Neural cell (in vitro differentiated cells): Measurements from ENCODE around the gene LDLRAD2. TPM values are rescaled to one million over a fixed set of nuclear protein-coding genes. Genes with fewer than 3 reads are reported as not detected.

ENCODE experiments used
- H2AFZ ChIP-seq: fragments of 200-600, 300-800 bp; sonication (generic), shearing (Covaris generic); 2 replicates; pipeline ENCODE4 v1.6.0; 2014; ENCODE audit warnings: low read depth, mild to moderate bottlenecking, antibody characterized with exemption, low read length, moderate library complexity
- H3F3A ChIP-seq: fragments of 200-600 bp; shearing (Covaris generic); 2 replicates; pipeline ENCODE4 v1.6.1; 2016; ENCODE audit warnings: mild to moderate bottlenecking, moderate library complexity, mixed read lengths, antibody characterized with exemption, low read length; ENCODE audit not compliant: insufficient read depth, poor library complexity, severe bottlenecking
- H3K27ac ChIP-seq: fragments of 200-600, 300-800 bp; sonication (generic), shearing (Covaris generic); 2 replicates; pipeline ENCODE4 v1.5.1; 2014; ENCODE audit warnings: mild to moderate bottlenecking, low read length, moderate library complexity
- H3K27me3 ChIP-seq: fragments of 300-800, 200-600 bp; sonication (generic), shearing (Covaris generic); 2 replicates; pipeline ENCODE4 v1.6.0; 2014; ENCODE audit warnings: mild to moderate bottlenecking, low read depth, low read length, moderate library complexity; ENCODE audit not compliant: insufficient read depth
- H3K36me3 ChIP-seq: fragments of 300-800, 200-600 bp; sonication (generic), shearing (Covaris generic); 2 replicates; pipeline ENCODE4 v1.5.1; 2014; ENCODE audit warnings: mild to moderate bottlenecking, antibody characterized with exemption, low read length, moderate library complexity; ENCODE audit not compliant: insufficient read depth
- H3K4me2 ChIP-seq: fragments of 300-800, 200-600 bp; sonication (generic), shearing (Covaris generic); 2 replicates; pipeline ENCODE4 v1.6.0; 2014; ENCODE audit warnings: mild to moderate bottlenecking, low read length
- H3K4me3 ChIP-seq: fragments of 300-800, 200-600 bp; sonication (generic), shearing (Covaris generic); 2 replicates; pipeline ENCODE4 v1.5.1; 2014; ENCODE audit warnings: mild to moderate bottlenecking, low read length, moderate library complexity
- H3K79me2 ChIP-seq: fragments of 200-600 bp; shearing (Covaris generic); replicated peaks from 2 replicates; pipeline ENCODE4 v1.6.0; 2014; ENCODE audit warnings: mild to moderate bottlenecking, low read length, moderate library complexity; ENCODE audit not compliant: insufficient read depth
- H3K9ac ChIP-seq: fragments of 300-800, 200-600 bp; sonication (generic), shearing (Covaris generic); 2 replicates; pipeline ENCODE4 v1.6.1; 2016; ENCODE audit warnings: mild to moderate bottlenecking, low read length, mixed read lengths
- H3K9me2 ChIP-seq: fragments of 200-600 bp; shearing (Covaris generic); 2 replicates; pipeline ENCODE4 v1.6.1; 2016; ENCODE audit warnings: mild to moderate bottlenecking, low read length, mixed read lengths; ENCODE audit not compliant: insufficient read depth
- H3K9me3 ChIP-seq: fragments of 200-600, 300-800 bp; sonication (generic), shearing (Covaris generic); 2 replicates; pipeline ENCODE4 v1.6.1; 2016; ENCODE audit warnings: mild to moderate bottlenecking, mixed run types, low read length, moderate library complexity, mixed read lengths
- H4K20me1 ChIP-seq: fragments of 200-600 bp; shearing (Covaris generic); 2 replicates; pipeline ENCODE4 v1.6.1; 2016; ENCODE audit warnings: mild to moderate bottlenecking, mixed run types; ENCODE audit not compliant: insufficient read depth
- EP300 ChIP-seq: fragments of 450-650 bp; conservative IDR thresholded peaks from 2 replicates; pipeline ENCODE4 v1.6.1; 2014; ENCODE audit warnings: antibody characterized with exemption, mild to moderate bottlenecking, moderate library complexity; ENCODE audit not compliant: poor library complexity, severe bottlenecking
- EZH2 ChIP-seq: fragments of 200-600, 300-800 bp; shearing (Covaris generic), sonication (generic); IDR thresholded peaks from 2 replicates; pipeline ENCODE4 v1.6.1; 2014; ENCODE audit warnings: antibody characterized with exemption, low read length, borderline replicate concordance, mild to moderate bottlenecking; ENCODE audit not compliant: insufficient read depth, poor library complexity, severe bottlenecking
- MXI1 ChIP-seq: fragments of 450-650 bp; conservative IDR thresholded peaks from 2 replicates; pipeline ENCODE4 v1.6.1; 2014; ENCODE audit warnings: antibody characterized with exemption, mild to moderate bottlenecking; ENCODE audit not compliant: poor library complexity, severe bottlenecking
- POLR2AphosphoS5 ChIP-seq: IDR thresholded peaks from 2 replicates; pipeline ENCODE4 v1.6.1; 2012
- RAD21 ChIP-seq: fragments of 450-650 bp; conservative IDR thresholded peaks from 2 replicates; pipeline ENCODE4 v1.6.1; 2014; ENCODE audit warnings: antibody characterized with exemption, mild to moderate bottlenecking, moderate library complexity
- SMC3 ChIP-seq: fragments of 450-650 bp; conservative IDR thresholded peaks from 2 replicates; pipeline ENCODE4 v1.6.1; 2014; ENCODE audit warnings: antibody characterized with exemption, mild to moderate bottlenecking, moderate library complexity; ENCODE audit not compliant: poor library complexity
- TAF1 ChIP-seq: IDR thresholded peaks from 2 replicates; pipeline ENCODE4 v1.6.1; 2012; ENCODE audit warnings: low read depth
- polyA plus RNA-seq: library from polyadenylated mRNA; depleted of rRNA; stranded (reverse); fragments of >200 nt; gene quantifications from 2 replicates; pipeline ENCODE4 v1.2.3, GENCODE V29; 2014
- TF ChIP-seq, protein P1 (sequence below): IDR thresholded peaks from 2 replicates; pipeline ENCODE4 v1.6.1; 2012; ENCODE audit warnings: borderline replicate concordance
- TF ChIP-seq, protein P2 (sequence below): fragments of 450-650 bp; IDR thresholded peaks from 2 replicates; pipeline ENCODE4 v1.5.1; 2014; ENCODE audit warnings: antibody characterized with exemption, mild to moderate bottlenecking, moderate library complexity; ENCODE audit not compliant: poor library complexity, severe bottlenecking

LDLRAD2 gene
- polyA plus RNA-seq, 1 donor from 2014 or later: not detected

DNA sequence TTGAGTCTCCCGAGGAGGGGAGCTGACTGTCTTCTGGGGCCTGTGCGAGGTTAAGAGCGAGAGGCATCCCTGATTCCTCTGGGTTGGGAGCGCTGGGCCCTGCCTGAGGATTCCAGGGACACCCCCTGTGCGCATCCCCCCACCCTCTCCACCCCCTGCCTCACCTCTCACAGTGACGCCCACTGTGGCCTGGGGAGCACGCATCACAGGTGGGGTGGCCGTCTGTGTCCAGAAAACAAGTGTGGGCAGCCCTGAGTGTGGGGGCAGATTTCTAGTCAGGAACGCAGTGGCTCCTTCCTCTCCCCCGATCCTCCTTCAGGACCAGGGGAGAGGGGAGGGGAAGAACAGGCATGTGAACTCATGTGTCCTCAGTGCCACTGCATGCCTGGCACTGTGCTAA lies 61.7 kb downstream of the LDLRAD2 start:
- Histone ChIP-seq H3K27ac (no peak overlapping the region), H3K9me2 (no peaks in the 10 kb centered on the region), H4K20me1 (no peaks in the 10 kb centered on the region), H3K4me3 (no peak overlapping the region), H3K36me3 (no peaks in the 10 kb centered on the region), H3F3A (no peaks in the 10 kb centered on the region), H3K9ac (no peak overlapping the region), H3K9me3 (no peaks in the 10 kb centered on the region), H3K27me3 (no peaks in the 10 kb centered on the region), H2AFZ (no peak overlapping the region), H3K79me2 (no peaks in the 10 kb centered on the region), H3K4me2 (no peak overlapping the region)
- TF ChIP-seq, protein P1, sequence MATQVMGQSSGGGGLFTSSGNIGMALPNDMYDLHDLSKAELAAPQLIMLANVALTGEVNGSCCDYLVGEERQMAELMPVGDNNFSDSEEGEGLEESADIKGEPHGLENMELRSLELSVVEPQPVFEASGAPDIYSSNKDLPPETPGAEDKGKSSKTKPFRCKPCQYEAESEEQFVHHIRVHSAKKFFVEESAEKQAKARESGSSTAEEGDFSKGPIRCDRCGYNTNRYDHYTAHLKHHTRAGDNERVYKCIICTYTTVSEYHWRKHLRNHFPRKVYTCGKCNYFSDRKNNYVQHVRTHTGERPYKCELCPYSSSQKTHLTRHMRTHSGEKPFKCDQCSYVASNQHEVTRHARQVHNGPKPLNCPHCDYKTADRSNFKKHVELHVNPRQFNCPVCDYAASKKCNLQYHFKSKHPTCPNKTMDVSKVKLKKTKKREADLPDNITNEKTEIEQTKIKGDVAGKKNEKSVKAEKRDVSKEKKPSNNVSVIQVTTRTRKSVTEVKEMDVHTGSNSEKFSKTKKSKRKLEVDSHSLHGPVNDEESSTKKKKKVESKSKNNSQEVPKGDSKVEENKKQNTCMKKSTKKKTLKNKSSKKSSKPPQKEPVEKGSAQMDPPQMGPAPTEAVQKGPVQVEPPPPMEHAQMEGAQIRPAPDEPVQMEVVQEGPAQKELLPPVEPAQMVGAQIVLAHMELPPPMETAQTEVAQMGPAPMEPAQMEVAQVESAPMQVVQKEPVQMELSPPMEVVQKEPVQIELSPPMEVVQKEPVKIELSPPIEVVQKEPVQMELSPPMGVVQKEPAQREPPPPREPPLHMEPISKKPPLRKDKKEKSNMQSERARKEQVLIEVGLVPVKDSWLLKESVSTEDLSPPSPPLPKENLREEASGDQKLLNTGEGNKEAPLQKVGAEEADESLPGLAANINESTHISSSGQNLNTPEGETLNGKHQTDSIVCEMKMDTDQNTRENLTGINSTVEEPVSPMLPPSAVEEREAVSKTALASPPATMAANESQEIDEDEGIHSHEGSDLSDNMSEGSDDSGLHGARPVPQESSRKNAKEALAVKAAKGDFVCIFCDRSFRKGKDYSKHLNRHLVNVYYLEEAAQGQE: no peak
- TF ChIP-seq, protein P2, sequence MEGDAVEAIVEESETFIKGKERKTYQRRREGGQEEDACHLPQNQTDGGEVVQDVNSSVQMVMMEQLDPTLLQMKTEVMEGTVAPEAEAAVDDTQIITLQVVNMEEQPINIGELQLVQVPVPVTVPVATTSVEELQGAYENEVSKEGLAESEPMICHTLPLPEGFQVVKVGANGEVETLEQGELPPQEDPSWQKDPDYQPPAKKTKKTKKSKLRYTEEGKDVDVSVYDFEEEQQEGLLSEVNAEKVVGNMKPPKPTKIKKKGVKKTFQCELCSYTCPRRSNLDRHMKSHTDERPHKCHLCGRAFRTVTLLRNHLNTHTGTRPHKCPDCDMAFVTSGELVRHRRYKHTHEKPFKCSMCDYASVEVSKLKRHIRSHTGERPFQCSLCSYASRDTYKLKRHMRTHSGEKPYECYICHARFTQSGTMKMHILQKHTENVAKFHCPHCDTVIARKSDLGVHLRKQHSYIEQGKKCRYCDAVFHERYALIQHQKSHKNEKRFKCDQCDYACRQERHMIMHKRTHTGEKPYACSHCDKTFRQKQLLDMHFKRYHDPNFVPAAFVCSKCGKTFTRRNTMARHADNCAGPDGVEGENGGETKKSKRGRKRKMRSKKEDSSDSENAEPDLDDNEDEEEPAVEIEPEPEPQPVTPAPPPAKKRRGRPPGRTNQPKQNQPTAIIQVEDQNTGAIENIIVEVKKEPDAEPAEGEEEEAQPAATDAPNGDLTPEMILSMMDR: no peak
- no peak for TF ChIP-seq EZH2

DNA sequence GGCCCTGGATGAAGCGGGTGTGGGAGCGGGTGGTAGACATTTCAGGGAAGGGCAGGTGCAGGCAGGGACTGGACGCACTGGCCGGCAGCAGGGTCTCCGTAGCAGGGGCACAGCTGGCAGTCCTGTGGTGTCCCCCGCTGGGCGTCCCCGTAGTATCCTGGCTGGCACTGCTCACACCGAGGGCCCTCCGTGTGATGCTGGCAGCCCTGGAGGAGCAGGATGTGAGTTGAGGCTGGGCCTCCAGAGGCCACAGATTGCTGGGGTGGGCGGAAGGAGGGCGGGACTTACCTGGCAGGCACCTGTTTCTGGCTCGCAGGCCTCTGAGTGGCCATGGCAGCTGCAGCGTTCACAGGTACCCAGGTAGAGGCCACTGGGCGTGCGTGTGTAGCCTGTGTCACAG lies 62.3 kb downstream of the LDLRAD2 start:
- no peak overlapping the region for H3K9ac ChIP-seq
- H3K9me2 ChIP-seq: no peaks in the 10 kb centered on the region
- H4K20me1 ChIP-seq: no peaks in the 10 kb centered on the region
- no peak overlapping the region for H2AFZ ChIP-seq
- no peaks in the 10 kb centered on the region for H3K79me2 ChIP-seq
- H3K4me3 ChIP-seq: no peak overlapping the region
- H3K27ac ChIP-seq: no peak overlapping the region
- TF ChIP-seq POLR2AphosphoS5 (no peak), RAD21 (no peak), SMC3 (no peak), EP300 (no peak), MXI1 (no peak), TAF1 (no peak), EZH2 (no peak)
- TF ChIP-seq, protein P1: no peak
- TF ChIP-seq, protein P2: no peak
- no peak overlapping the region for H3K4me2 ChIP-seq
- no peaks in the 10 kb centered on the region for H3K9me3 ChIP-seq
- H3K36me3 ChIP-seq: no peaks in the 10 kb centered on the region
- H3F3A ChIP-seq: no peaks in the 10 kb centered on the region
- H3K27me3 ChIP-seq: no peaks in the 10 kb centered on the region
